Lower leg skin (tissue), 3 donors: Measurements from ENCODE around the gene PDE1A.

Experiments used
- CTCF ChIP-seq, 3 donors: fragments of 450-650 bp; IDR thresholded peaks; one replicate each; pipeline ENCODE4 v1.5.1; 2016; ENCODE audit warnings: antibody characterized with exemption in 3 of 3, mild to moderate bottlenecking in 3 of 3, moderate library complexity in 2 of 3
- POLR2A ChIP-seq, 2 donors: fragments of 450-650 bp; IDR thresholded peaks; one replicate each; pipeline ENCODE4 v1.6.1; 2016 to 2017; ENCODE audit warnings: antibody characterized with exemption in 2 of 2, mild to moderate bottlenecking in 1 of 2, moderate library complexity in 1 of 2

- TF ChIP-seq CTCF (IDR thresholded peaks at IDR 0.05) (no peak), POLR2A (IDR thresholded peaks at IDR 0.05) (no peak)
Measured at GRCh38 chr2:182207049-182207746, 219.6 kb downstream of the PDE1A start.
